ENCODE results near the gene SEMA4F.
A peak's percentile ranks its signal among the peaks of the same experiment; 100 is the strongest.

The SEMA4F gene

GRCh38 chr2:74645344-74645743, 8.7 kb upstream of the SEMA4F start:
- TF ChIP-seq CTCF (IDR thresholded peaks at IDR 0.05; ENCODE audit: low read depth, low read length) = no peak

GRCh38 chr2:74646201-74646600, 7.8 kb upstream of the SEMA4F start:
- no peak for DNase-seq (ENCODE audit: low read depth in 2 of 2)
- TF ChIP-seq CTCF (IDR thresholded peaks at IDR 0.05; ENCODE audit: low read depth, low read length) = no peak
- H3K4me3 ChIP-seq (replicated peaks in 1 of 2; ENCODE audit: low read depth in 2 of 2, low read length in 2 of 2) = no peak overlapping the region

More at GRCh38 chr2:74645344-74645743, 8.7 kb upstream of the SEMA4F start:
- no peak overlapping the region for H3K4me3 ChIP-seq (replicated peaks in 1 of 2; ENCODE audit: low read depth in 2 of 2, low read length in 2 of 2)
- no peak for DNase-seq (ENCODE audit: low read depth in 2 of 2)

- DNase-seq (ENCODE audit: low read depth in 2 of 2) = no peak
- TF ChIP-seq CTCF (IDR thresholded peaks at IDR 0.05; ENCODE audit: low read depth, low read length) = no peak
Measured at GRCh38 chr2:74646834-74647482, 7.1 kb upstream of the SEMA4F start.

GRCh38 chr2:74648009-74648443, 6.0 kb upstream of the SEMA4F start, which contains the start of gene M1AP:
Gene M1AP, minus strand, starts transcription at chr2:74648330. Its CDS starts 8,055 bp downstream, at chr2:74640275.
- peak within 1 kb of the TSS in 1 of 2 donors; percentile 28 for H3K4me3 ChIP-seq (replicated peaks in 1 of 2; ENCODE audit: low read depth in 2 of 2, low read length in 2 of 2)
- no peak for DNase-seq (ENCODE audit: low read depth in 2 of 2)
- TF ChIP-seq CTCF (IDR thresholded peaks at IDR 0.05; ENCODE audit: low read depth, low read length) = no peak

More at GRCh38 chr2:74646834-74647482, 7.1 kb upstream of the SEMA4F start:
- H3K4me3 ChIP-seq (replicated peaks in 1 of 2; ENCODE audit: low read depth in 2 of 2, low read length in 2 of 2) = no peak overlapping the region

GRCh38 chr2:74653589-74653984, 460 bp upstream of the SEMA4F start:
- DNase-seq (ENCODE audit: low read depth in 2 of 2) = no peak
- TF ChIP-seq CTCF (IDR thresholded peaks at IDR 0.05; ENCODE audit: low read depth, low read length) = no peak
- H3K4me3 ChIP-seq (replicated peaks in 1 of 2; ENCODE audit: low read depth in 2 of 2, low read length in 2 of 2) = peak overlapping the region; percentile 68 to 72

- no peak for TF ChIP-seq CTCF (IDR thresholded peaks at IDR 0.05; ENCODE audit: low read depth, low read length)
- DNase-seq (ENCODE audit: low read depth in 2 of 2) = no peak
- no peak overlapping the region for H3K4me3 ChIP-seq (replicated peaks in 1 of 2; ENCODE audit: low read depth in 2 of 2, low read length in 2 of 2)
Measured at GRCh38 chr2:74655579-74655978, 1.5 kb downstream of the SEMA4F start.

- peak; percentile 40 to 84 for DNase-seq (ENCODE audit: low read depth in 2 of 2)
Measured at GRCh38 chr2:74658516-74658915, 4.5 kb downstream of the SEMA4F start.

More at GRCh38 chr2:74658516-74658915, 4.5 kb downstream of the SEMA4F start:
- H3K4me3 ChIP-seq (replicated peaks in 1 of 2; ENCODE audit: low read depth in 2 of 2, low read length in 2 of 2) = no peak overlapping the region
- TF ChIP-seq CTCF (IDR thresholded peaks at IDR 0.05; ENCODE audit: low read depth, low read length) = no peak
